ENCODE measurements around the gene PBX3. TPM values are rescaled to one million over a fixed set of nuclear protein-coding genes. Genes with fewer than 3 reads are reported as not detected.
A peak's percentile ranks its signal among the peaks of the same experiment; 100 is the strongest.

The PBX3 gene
- total RNA-seq, 1 donor from 2014 or later: 6.3 TPM

DNA sequence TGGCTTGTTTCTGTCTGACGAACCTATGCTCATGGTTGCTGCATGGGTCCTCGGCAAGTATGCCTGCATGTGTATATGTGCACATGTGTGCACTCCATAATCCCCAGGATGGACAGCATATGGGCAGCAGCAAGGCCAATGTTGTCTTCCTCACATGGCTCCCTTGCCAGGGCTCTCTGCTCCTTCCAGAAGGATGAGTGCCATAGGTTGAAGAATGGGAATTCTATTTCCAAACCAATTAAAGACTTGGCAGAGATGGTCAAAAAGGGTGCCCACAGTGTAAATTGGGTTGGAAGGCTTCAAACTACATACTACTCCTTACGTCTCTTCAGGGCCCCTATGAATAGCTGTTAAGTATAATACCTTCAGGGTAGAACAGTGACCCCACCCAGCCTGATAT, 212.1 kb downstream of the PBX3 start:
- H3K4me3 ChIP-seq (ENCODE audit: low read depth, low read length): no peak overlapping the region
- DNase-seq (ENCODE audit: low read depth) (no peak), FAIRE-seq (peak; percentile 18)
- no peaks in the 10 kb centered on the region for H3K27me3 ChIP-seq (ENCODE audit: control insufficient read depth, insufficient read depth, low read length)
- TF ChIP-seq, protein P1, sequence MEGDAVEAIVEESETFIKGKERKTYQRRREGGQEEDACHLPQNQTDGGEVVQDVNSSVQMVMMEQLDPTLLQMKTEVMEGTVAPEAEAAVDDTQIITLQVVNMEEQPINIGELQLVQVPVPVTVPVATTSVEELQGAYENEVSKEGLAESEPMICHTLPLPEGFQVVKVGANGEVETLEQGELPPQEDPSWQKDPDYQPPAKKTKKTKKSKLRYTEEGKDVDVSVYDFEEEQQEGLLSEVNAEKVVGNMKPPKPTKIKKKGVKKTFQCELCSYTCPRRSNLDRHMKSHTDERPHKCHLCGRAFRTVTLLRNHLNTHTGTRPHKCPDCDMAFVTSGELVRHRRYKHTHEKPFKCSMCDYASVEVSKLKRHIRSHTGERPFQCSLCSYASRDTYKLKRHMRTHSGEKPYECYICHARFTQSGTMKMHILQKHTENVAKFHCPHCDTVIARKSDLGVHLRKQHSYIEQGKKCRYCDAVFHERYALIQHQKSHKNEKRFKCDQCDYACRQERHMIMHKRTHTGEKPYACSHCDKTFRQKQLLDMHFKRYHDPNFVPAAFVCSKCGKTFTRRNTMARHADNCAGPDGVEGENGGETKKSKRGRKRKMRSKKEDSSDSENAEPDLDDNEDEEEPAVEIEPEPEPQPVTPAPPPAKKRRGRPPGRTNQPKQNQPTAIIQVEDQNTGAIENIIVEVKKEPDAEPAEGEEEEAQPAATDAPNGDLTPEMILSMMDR (IDR thresholded peaks at IDR 0.05; ENCODE audit: insufficient read depth, low read length, severe bottlenecking): no peak
- H3K36me3 ChIP-seq (ENCODE audit: control insufficient read depth, insufficient read depth, low read length): no peaks in the 10 kb centered on the region

DNA sequence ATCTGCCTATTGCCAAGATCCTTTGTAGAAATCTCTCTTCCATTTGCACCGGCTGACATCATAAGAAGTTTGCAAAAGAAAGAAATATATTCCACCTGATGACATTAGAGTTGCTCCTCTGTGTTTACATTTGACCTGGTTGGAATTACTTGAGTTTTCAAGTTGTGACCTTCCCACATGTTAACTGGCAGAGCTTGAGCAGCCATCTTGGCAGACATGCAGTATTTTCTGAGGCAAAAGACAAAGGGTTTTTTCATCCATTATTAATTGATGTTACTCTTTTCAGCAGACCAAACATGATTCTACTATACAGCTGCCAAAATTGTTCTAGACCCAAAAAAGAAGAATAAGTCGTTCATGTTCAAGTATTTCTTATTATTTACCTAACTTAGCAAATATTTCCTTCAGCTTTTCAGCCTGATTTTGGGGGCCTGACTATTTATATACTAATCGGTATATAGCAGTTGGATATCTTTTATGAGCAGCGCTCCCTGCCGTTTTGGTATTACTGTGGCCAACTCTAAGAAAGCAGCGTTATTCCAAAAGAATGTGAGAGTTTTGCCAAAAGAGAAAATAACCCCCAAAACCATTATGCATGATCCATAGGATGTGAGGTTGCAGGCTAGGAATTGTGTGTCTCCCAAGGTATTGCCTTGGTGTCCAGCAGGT, 212.9 kb downstream of the PBX3 start:
- DNase-seq (ENCODE audit: low read depth) (no peak), FAIRE-seq (no peak)
- Histone ChIP-seq H3K27me3 (ENCODE audit: control insufficient read depth, insufficient read depth, low read length) (no peaks in the 10 kb centered on the region), H3K36me3 (ENCODE audit: control insufficient read depth, insufficient read depth, low read length) (peaks cover 1% of the 10 kb centered on the region), H3K4me3 (ENCODE audit: low read depth, low read length) (no peak overlapping the region)
- TF ChIP-seq, protein P1 (IDR thresholded peaks at IDR 0.05; ENCODE audit: insufficient read depth, low read length, severe bottlenecking): no peak

DNA sequence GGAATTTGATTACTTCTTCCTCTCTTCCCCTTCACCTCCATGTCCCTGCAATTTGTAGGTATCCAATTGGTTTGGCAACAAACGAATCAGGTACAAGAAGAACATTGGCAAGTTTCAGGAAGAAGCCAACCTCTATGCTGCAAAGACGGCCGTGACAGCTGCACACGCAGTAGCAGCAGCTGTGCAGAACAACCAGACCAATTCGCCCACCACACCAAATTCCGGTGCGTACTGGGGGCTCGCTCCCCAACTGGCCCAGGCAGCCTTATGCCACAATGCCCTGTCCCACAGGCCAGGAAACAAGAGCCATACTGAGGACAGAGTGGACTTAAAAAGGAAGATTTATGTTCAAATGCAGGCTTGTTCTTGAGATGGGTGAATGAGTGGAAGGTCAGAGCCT, 213.5 kb downstream of the PBX3 start:
- TF ChIP-seq, protein P1 (IDR thresholded peaks at IDR 0.05; ENCODE audit: insufficient read depth, low read length, severe bottlenecking): no peak
- Histone ChIP-seq H3K27me3 (ENCODE audit: control insufficient read depth, insufficient read depth, low read length) (no peaks in the 10 kb centered on the region), H3K36me3 (ENCODE audit: control insufficient read depth, insufficient read depth, low read length) (peaks cover 1% of the 10 kb centered on the region), H3K4me3 (ENCODE audit: low read depth, low read length) (no peak overlapping the region)
- DNase-seq (ENCODE audit: low read depth) (no peak), FAIRE-seq (no peak)

DNA sequence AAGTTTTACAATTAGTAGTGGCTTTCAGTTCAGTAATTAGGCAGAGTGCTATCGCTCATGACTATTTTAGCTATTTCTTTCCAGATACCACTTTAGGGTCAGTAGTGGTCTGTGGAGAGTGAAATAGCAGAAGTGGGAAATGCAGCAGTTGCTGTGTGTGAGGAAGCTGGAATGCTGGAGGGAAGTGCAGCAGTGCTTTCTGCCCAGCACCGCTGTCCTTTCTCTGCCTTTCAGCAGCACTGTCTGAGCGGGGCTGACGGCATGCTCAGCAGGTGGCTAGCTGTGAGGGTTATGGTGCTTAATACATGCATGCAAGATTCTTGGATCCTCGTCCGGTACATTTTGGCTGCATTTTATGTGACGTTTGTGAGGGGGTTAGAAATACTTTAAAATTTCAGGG, 213.9 kb downstream of the PBX3 start:
- TF ChIP-seq, protein P1 (IDR thresholded peaks at IDR 0.05; ENCODE audit: insufficient read depth, low read length, severe bottlenecking): no peak
- Histone ChIP-seq H3K27me3 (ENCODE audit: control insufficient read depth, insufficient read depth, low read length) (no peaks in the 10 kb centered on the region), H3K36me3 (ENCODE audit: control insufficient read depth, insufficient read depth, low read length) (peaks cover 1% of the 10 kb centered on the region), H3K4me3 (ENCODE audit: low read depth, low read length) (no peak overlapping the region)
- FAIRE-seq (no peak), DNase-seq (ENCODE audit: low read depth) (no peak)

DNA sequence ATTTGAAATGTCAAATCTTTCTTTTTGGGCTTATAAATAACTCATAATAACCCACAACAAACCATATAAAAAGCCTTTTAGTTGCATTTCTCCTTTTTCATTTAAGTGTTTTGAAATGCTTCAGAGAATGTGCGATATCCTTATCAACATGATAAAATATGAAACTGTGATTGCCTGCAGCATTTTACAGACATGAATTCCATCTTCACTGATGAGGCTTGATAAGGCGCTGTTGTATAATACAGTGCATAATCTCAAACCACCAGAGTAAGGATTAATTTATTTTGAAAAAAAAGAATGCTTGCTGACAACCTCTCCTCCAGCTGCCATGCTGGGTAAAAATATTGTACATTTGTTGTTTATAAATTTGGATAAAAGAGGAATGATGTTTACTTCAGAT, 216.8 kb downstream of the PBX3 start:
- no peaks in the 10 kb centered on the region for H3K27me3 ChIP-seq (ENCODE audit: control insufficient read depth, insufficient read depth, low read length)
- no peak overlapping the region for H3K4me3 ChIP-seq (ENCODE audit: low read depth, low read length)
- TF ChIP-seq, protein P1 (IDR thresholded peaks at IDR 0.05; ENCODE audit: insufficient read depth, low read length, severe bottlenecking): no peak
- FAIRE-seq (no peak), DNase-seq (ENCODE audit: low read depth) (no peak)
- peaks cover 2% of the 10 kb centered on the region for H3K36me3 ChIP-seq (ENCODE audit: control insufficient read depth, insufficient read depth, low read length)

DNA sequence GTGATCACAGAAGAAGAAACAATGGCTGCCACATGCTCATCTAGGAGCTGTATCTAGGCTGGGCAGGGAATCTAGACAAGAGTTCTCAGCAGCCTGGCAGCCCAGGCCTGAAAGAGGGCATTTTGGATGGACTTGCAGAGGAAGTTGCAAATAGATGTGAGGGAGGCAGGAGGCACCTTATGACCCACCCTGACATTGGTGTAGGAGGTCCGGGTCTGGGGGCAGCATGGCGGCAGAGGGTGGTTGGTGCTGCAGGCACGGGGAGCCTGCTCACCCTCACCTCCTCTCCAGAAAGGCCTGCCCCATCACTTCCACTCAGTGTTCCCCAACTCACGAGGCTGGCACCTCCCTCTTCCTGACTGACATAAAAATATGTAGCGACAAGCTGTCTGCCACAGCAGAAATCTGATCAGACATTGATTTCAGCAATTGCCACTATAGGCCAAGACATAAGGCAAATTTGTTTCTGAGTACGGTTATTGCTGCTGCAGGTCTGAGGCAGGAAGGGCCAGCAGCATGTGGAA, 217.6 kb downstream of the PBX3 start:
- peaks cover 2% of the 10 kb centered on the region for H3K36me3 ChIP-seq (ENCODE audit: control insufficient read depth, insufficient read depth, low read length)

More for the DNA sequence above, 217.6 kb downstream of the PBX3 start:
- TF ChIP-seq, protein P1 (IDR thresholded peaks at IDR 0.05; ENCODE audit: insufficient read depth, low read length, severe bottlenecking): no peak
- Histone ChIP-seq H3K4me3 (ENCODE audit: low read depth, low read length) (no peak overlapping the region), H3K27me3 (ENCODE audit: control insufficient read depth, insufficient read depth, low read length) (no peaks in the 10 kb centered on the region)
- FAIRE-seq (no peak), DNase-seq (ENCODE audit: low read depth) (no peak)

Measured in bronchial epithelial cell (primary cell).